CD14-positive monocyte (primary cell): ENCODE results near the gene TTC4. TPM values are rescaled to one million over a fixed set of nuclear protein-coding genes. Genes with fewer than 3 reads are reported as not detected.

Experiments
- DNase-seq, 3 donors: peaks; one replicate each; pipeline ENCODE4 v3.0.0-alpha.2; 2011 to 2022
- H2AFZ ChIP-seq: 2 replicates; pipeline ENCODE4 v1.6.0; 2012; ENCODE audit warnings: mild to moderate bottlenecking, low read depth, low read length, inconsistent platforms; ENCODE audit not compliant: insufficient read depth, poor library complexity, severe bottlenecking
- H3K27ac ChIP-seq, 2 donors: 1 replicate in 1 of 2; 2 replicates in 1 of 2; pipeline ENCODE4 v1.5.1; 2012 to 2013; ENCODE audit warnings: low read length in 2 of 2, control low read depth in 1 of 2, inconsistent platforms in 1 of 2, low read depth in 1 of 2, mild to moderate bottlenecking in 1 of 2
- H3K27me3 ChIP-seq, 2 donors: one replicate each; pipeline versions ENCODE4 v1.6.0 to v1.6.1; 2011 to 2013; ENCODE audit warnings: low read length in 2 of 2; ENCODE audit not compliant: control insufficient read depth in 2 of 2, insufficient read depth in 2 of 2
- H3K36me3 ChIP-seq, 2 donors: replicated peaks in 1 of 2; 1 replicate in 1 of 2; 2 replicates in 1 of 2; pipeline versions ENCODE4 v1.5.1 to v1.6.1; 2012 to 2013; ENCODE audit warnings: low read length in 2 of 2, control low read depth in 1 of 2, inconsistent platforms in 1 of 2, mild to moderate bottlenecking in 1 of 2; ENCODE audit not compliant: insufficient read depth in 2 of 2, control insufficient read depth in 1 of 2
- H3K4me1 ChIP-seq, 2 donors: 1 replicate in 1 of 2; 2 replicates in 1 of 2; pipeline versions ENCODE4 v1.5.1 to v1.6.1; 2012 to 2013; ENCODE audit warnings: low read length in 2 of 2, control low read depth in 1 of 2, inconsistent platforms in 1 of 2, mild to moderate bottlenecking in 1 of 2, moderate library complexity in 1 of 2; ENCODE audit not compliant: insufficient read depth in 2 of 2, control insufficient read depth in 1 of 2
- H3K4me2 ChIP-seq: replicated peaks from 2 replicates; pipeline ENCODE3; 2012; ENCODE audit warnings: low read length, moderate library complexity, mild to moderate bottlenecking; ENCODE audit not compliant: poor library complexity, severe bottlenecking; ENCODE audit errors: extremely low read depth
- H3K4me3 ChIP-seq, 3 experiments: fragments of 200-600 bp in 1 of 3; sonication (generic) in 1 of 3; replicated peaks in 1 of 3; 1 replicate in 2 of 3; 2 replicates in 1 of 3; pipeline ENCODE4 v1.5.1; 2011 to 2013; ENCODE audit warnings: low read length in 3 of 3, mild to moderate bottlenecking in 3 of 3, control low read depth in 2 of 3, low read depth in 2 of 3, inconsistent platforms in 1 of 3, moderate library complexity in 1 of 3
- H3K79me2 ChIP-seq: 2 replicates; pipeline ENCODE4 v1.6.0; 2012; ENCODE audit warnings: mild to moderate bottlenecking, control low read depth, inconsistent platforms, low read length, moderate library complexity; ENCODE audit not compliant: insufficient read depth
- H3K9ac ChIP-seq: 2 replicates; pipeline ENCODE4 v1.6.0; 2017; ENCODE audit warnings: low read length, mild to moderate bottlenecking; ENCODE audit not compliant: insufficient read depth, poor library complexity, severe bottlenecking
- H3K9me3 ChIP-seq, 2 donors: replicated peaks in 1 of 2; 1 replicate in 1 of 2; 2 replicates in 1 of 2; pipeline versions ENCODE4 v1.5.1 to v1.6.1; 2012 to 2013; ENCODE audit warnings: low read length in 2 of 2, control low read depth in 1 of 2; ENCODE audit not compliant: control insufficient read depth in 1 of 2, insufficient read depth in 1 of 2
- H4K20me1 ChIP-seq: 2 replicates; pipeline ENCODE4 v1.6.0; 2012; ENCODE audit warnings: mild to moderate bottlenecking, low read length, control low read depth, moderate library complexity; ENCODE audit not compliant: insufficient read depth
- H3K27ac Mint-ChIP-seq, 7 donors: one replicate each; pipeline ENCODE4 v1.8.0; 2020; ENCODE audit warnings: mild to moderate bottlenecking in 7 of 7, mixed read lengths in 7 of 7, moderate library complexity in 6 of 7, inconsistent platforms in 2 of 7
- H3K27me3 Mint-ChIP-seq, 3 donors: one replicate each; pipeline ENCODE4 v1.8.0; 2021 to 2022; ENCODE audit warnings: low read depth in 3 of 3, mild to moderate bottlenecking in 3 of 3, mixed read lengths in 3 of 3, moderate library complexity in 3 of 3, inconsistent platforms in 1 of 3
- H3K36me3 Mint-ChIP-seq, 2 donors: one replicate each; pipeline ENCODE4 v1.8.0; 2020; ENCODE audit warnings: mixed read lengths in 2 of 2, inconsistent platforms in 1 of 2, mild to moderate bottlenecking in 1 of 2
- H3K4me1 Mint-ChIP-seq: one replicate; pipeline ENCODE4 v1.8.0; 2020; ENCODE audit warnings: mild to moderate bottlenecking, mixed read lengths
- H3K4me3 Mint-ChIP-seq, 2 donors: one replicate each; pipeline ENCODE4 v1.8.0; 2020; ENCODE audit warnings: mild to moderate bottlenecking in 2 of 2, mixed read lengths in 2 of 2, moderate library complexity in 1 of 2
- H3K9me3 Mint-ChIP-seq, 7 donors: one replicate each; pipeline ENCODE4 v1.8.0; 2020 to 2022; ENCODE audit warnings: mixed read lengths in 7 of 7, mild to moderate bottlenecking in 6 of 7, moderate library complexity in 6 of 7, inconsistent platforms in 2 of 7
- WGBS: methylation state at CpG from one replicate; pipeline ENCODE4 v1.1.5; 2013; ENCODE audit warnings: missing lambda C conversion rate; ENCODE audit not compliant: insufficient coverage; 5-methylcytosine and 5-hydroxymethylcytosine counted together
- intact Hi-C, 2 donors: fragments of 100-400 bp; cut with micrococcal nuclease; formaldehyde crosslinking; loops; one replicate each; pipeline versions ENCODE4 v1.15.0 to v1.15.1; 2023
- polyA plus RNA-seq, 3 donors: library from polyadenylated mRNA; depleted of rRNA in 1 of 3; unstranded in 2 of 3; stranded (reverse) in 1 of 3; fragments of 300-500 nt in 2 of 3; fragments of >200 nt in 1 of 3; fragmentation: Illumina TruSeq in 2 of 3; gene quantifications; 1 replicate in 2 of 3; 2 replicates in 1 of 3; pipeline ENCODE4 v1.2.3, GENCODE V29; 2012 to 2021
- TF ChIP-seq, protein P1 (sequence below): fragments of 200-600 bp; IDR thresholded peaks from one replicate; pipeline ENCODE4 v1.8.0; 2022; ENCODE audit warnings: antibody characterized with exemption, mild to moderate bottlenecking

The TTC4 gene
- polyA plus RNA-seq, 3 donors = 9.2 to 13.3 (median 12.4) TPM

DNA sequence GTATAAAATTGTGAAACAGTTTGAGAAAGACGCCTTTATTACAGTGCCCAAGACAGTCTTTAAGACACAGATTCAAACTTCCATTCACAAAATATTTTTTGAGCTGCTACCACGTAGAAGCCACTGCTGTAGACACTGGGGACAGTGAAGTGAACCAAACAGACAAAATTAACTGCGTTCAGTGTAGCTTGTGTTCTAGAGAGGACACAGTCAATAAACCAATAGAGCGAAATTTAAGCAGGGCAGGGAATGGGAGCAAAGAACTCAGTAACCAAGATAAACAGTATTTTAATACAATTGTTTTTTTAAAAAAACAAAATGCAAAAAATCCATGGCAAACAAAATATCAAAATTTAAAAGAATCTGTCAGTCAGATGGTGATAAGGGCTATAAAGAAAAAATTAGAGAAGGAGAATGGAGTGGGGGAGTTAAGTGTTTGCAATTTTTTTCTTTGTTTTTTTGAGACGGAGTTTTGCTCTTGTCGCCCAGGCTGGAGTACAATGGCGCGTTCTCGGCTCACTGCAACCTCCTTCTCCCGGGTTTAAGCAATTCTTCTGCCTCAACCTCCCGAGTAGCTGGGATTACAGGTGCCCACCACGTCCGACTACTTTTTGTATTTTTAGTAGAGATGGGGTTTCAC is 49.4 kb downstream of the TTC4 start:
- TF ChIP-seq, protein P1, sequence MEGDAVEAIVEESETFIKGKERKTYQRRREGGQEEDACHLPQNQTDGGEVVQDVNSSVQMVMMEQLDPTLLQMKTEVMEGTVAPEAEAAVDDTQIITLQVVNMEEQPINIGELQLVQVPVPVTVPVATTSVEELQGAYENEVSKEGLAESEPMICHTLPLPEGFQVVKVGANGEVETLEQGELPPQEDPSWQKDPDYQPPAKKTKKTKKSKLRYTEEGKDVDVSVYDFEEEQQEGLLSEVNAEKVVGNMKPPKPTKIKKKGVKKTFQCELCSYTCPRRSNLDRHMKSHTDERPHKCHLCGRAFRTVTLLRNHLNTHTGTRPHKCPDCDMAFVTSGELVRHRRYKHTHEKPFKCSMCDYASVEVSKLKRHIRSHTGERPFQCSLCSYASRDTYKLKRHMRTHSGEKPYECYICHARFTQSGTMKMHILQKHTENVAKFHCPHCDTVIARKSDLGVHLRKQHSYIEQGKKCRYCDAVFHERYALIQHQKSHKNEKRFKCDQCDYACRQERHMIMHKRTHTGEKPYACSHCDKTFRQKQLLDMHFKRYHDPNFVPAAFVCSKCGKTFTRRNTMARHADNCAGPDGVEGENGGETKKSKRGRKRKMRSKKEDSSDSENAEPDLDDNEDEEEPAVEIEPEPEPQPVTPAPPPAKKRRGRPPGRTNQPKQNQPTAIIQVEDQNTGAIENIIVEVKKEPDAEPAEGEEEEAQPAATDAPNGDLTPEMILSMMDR = no peak
- Histone ChIP-seq H3K36me3 (no peaks in the 10 kb centered on the region), H3K4me1 (peaks cover 10 to 17% of the 10 kb centered on the region in 2 donors), H3K79me2 (peaks cover 17% of the 10 kb centered on the region), H2AFZ (peak overlapping the region; percentile 51), H4K20me1 (no peaks in the 10 kb centered on the region), H3K9me3 (no peaks in the 10 kb centered on the region), H3K9ac (peak overlapping the region; percentile 79), H3K27me3 (no peaks in the 10 kb centered on the region), H3K27ac (peak overlapping the region in 1 of 2 donors; percentile 70), H3K4me2 (peak overlapping the region; percentile 96), H3K4me3 (peak overlapping the region; percentile 40 to 96 (median 43))
- peak overlapping the region; percentile 83 to 90 for H3K4me3 Mint-ChIP-seq
- DNase-seq = no peak
- peaks cover 19% of the 10 kb centered on the region for H3K4me1 Mint-ChIP-seq
- 90% methylated on average over 2 of the region's 13 CpGs for WGBS
- intact Hi-C loops = loop anchor here (2.0 to 10.0 kb wide), 6 partner anchors 48 to 820 kb away; partner anchors contain the start of genes SSBP3 (in 2 of the 2), TCEANC2 (in 2 of the 2), TMEM59 (in 2 of the 2) and IFT25 (in 1 of the 2)
- H3K27ac Mint-ChIP-seq = peak overlapping the region; percentile 66 to 89 (median 79)
- peaks cover 0 to 2% (median 0%) of the 10 kb centered on the region in 7 donors for H3K9me3 Mint-ChIP-seq
- no peaks in the 10 kb centered on the region for H3K36me3 Mint-ChIP-seq
- peaks cover 0 to 1% (median 0%) of the 10 kb centered on the region in 3 donors for H3K27me3 Mint-ChIP-seq

DNA sequence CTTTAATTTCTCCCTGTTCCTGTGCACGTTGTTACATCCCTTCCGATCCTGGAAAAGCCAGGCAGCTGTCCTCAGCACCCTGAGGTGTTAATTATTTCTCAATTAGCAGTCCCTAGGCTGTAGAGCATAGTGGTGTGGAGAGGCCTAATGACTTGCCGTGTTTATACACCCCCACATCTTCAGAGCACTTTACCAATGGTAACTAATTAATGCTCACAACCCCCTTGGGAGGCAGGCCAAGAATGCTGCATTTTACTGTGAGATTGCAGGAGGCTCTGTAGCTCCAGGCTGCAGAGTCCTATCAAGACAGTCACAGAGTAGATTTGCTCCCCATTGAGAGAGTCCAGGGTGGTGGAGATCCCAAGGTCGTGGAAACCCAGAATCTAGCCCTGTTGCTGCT is 51.1 kb downstream of the TTC4 start:
- H3K4me2 ChIP-seq = no peak overlapping the region
- DNase-seq = no peak
- no peak overlapping the region for H2AFZ ChIP-seq
- peak overlapping the region in 1 of 2 donors; percentile 20 for H3K4me3 Mint-ChIP-seq
- intact Hi-C loops = loop anchor here (10.0 kb wide), 2 partner anchors 362 to 822 kb away; partner anchors contain the start of genes SSBP3 (in 2 of the 2), IFT25 (in 1 of the 2) and LRRC42 (in 1 of the 2)
- no peaks in the 10 kb centered on the region for H3K36me3 ChIP-seq
- TF ChIP-seq, protein P1 = no peak
- H3K79me2 ChIP-seq = peaks cover 17% of the 10 kb centered on the region
- H3K27me3 ChIP-seq = no peaks in the 10 kb centered on the region
- H3K4me3 ChIP-seq = no peak overlapping the region
- no peaks in the 10 kb centered on the region for H3K36me3 Mint-ChIP-seq
- no peak overlapping the region for H3K9ac ChIP-seq
- H3K27ac ChIP-seq = no peak overlapping the region
- H3K4me1 Mint-ChIP-seq = peaks cover 19% of the 10 kb centered on the region
- no peak overlapping the region for H3K27ac Mint-ChIP-seq
- peaks cover 0 to 2% (median 0%) of the 10 kb centered on the region in 7 donors for H3K9me3 Mint-ChIP-seq
- H3K4me1 ChIP-seq = peaks cover 10 to 17% of the 10 kb centered on the region in 2 donors
- H4K20me1 ChIP-seq = no peaks in the 10 kb centered on the region
- H3K27me3 Mint-ChIP-seq = no peaks in the 10 kb centered on the region
- WGBS = no CpG with 5 or more reads among the region's 4 CpGs
- H3K9me3 ChIP-seq = no peaks in the 10 kb centered on the region
